H7 (cell line): Measurements from ENCODE around the gene CNKSR3. TPM values are rescaled to one million over a fixed set of nuclear protein-coding genes. Genes with fewer than 3 reads are reported as not detected.

Source experiments
- DNase-seq: peaks from one replicate; pipeline ENCODE4 v3.0.0; 2012
- H3K27me3 ChIP-seq: 2 replicates; pipeline ENCODE4 v1.6.0; 2011; ENCODE audit warnings: mild to moderate bottlenecking, low read length; ENCODE audit not compliant: control insufficient read depth, insufficient read depth
- H3K36me3 ChIP-seq: replicated peaks from 2 replicates; pipeline ENCODE4 v1.5.1; 2011; ENCODE audit warnings: low read length; ENCODE audit not compliant: control insufficient read depth, insufficient read depth
- H3K4me3 ChIP-seq: 2 replicates; pipeline ENCODE4 v1.5.1; 2011; ENCODE audit warnings: low read depth, mild to moderate bottlenecking, control low read depth, low read length, moderate library complexity; ENCODE audit not compliant: insufficient read depth
- total RNA-seq: library from RNA; depleted of rRNA; stranded (reverse); fragments of >200 nt; shearing (Covaris generic); gene quantifications from 2 replicates; pipeline ENCODE4 v1.2.3, GENCODE V29; 2014

The CNKSR3 gene
- total RNA-seq, 1 experiment from 2014 or later, result 8.8 TPM

GRCh38 chr6:154503658-154504057 is 6.8 kb downstream of the CNKSR3 start:
- DNase-seq, result no peak
- Histone ChIP-seq H3K27me3 (peaks cover 22% of the 10 kb centered on the region), H3K36me3 (no peaks in the 10 kb centered on the region), H3K4me3 (no peak overlapping the region)

DNA sequence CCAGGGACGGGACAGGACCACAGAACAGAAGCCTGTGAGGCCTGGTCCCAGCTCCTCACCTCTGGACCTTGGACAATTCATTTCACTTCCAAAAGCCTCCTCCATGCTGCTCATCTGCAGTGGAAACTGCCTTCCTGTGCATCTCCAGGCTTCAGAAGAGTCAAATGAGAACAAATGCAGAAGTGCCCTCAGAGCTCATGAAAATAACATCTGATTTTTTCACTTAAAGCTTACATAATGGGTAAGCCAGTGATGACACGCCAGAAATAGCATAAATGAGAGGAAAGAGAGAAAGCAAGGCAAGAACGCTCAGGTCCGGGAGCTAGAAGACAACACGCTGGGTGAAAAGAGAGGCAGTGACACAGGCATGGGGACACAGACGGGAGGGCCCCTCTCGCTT is 7.9 kb downstream of the CNKSR3 start:
- DNase-seq, result no peak
- Histone ChIP-seq H3K36me3 (no peaks in the 10 kb centered on the region), H3K4me3 (no peak overlapping the region), H3K27me3 (peaks cover 12% of the 10 kb centered on the region; the same call in 1 of the 2 replicates)

DNA sequence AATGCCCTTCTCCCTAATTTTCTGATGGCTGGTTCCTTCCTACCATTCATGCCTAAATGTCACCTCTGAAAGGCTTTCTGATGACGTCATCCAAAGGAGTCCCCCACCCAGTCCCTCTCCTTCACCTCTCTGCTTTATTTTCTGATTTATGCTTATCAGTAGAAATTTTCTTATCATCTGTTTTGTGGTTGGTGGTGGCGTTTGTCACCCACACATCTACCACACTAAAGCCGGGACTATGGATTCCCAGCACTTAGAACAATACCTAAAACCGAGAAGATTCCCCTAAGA is 9.0 kb downstream of the CNKSR3 start:
- Histone ChIP-seq H3K36me3 (no peaks in the 10 kb centered on the region), H3K27me3 (peaks cover 9% of the 10 kb centered on the region; the same call in 1 of the 2 replicates), H3K4me3 (no peak overlapping the region)
- DNase-seq, result no peak

- peak; percentile 57 for DNase-seq
- H3K27me3 ChIP-seq, result peaks cover 9% of the 10 kb centered on the region; the same call in 1 of the 2 replicates
Observed at GRCh38 chr6:154500769-154501577, 9.5 kb downstream of the CNKSR3 start.

GRCh38 chr6:154499855-154500589 is 10.5 kb downstream of the CNKSR3 start:
- no peak for DNase-seq
- H3K27me3 ChIP-seq, result peaks cover 7% of the 10 kb centered on the region; the same call in 1 of the 2 replicates
- no peak overlapping the region for H3K4me3 ChIP-seq
- no peaks in the 10 kb centered on the region for H3K36me3 ChIP-seq

More at GRCh38 chr6:154500769-154501577, 9.5 kb downstream of the CNKSR3 start:
- Histone ChIP-seq H3K4me3 (no peak overlapping the region), H3K36me3 (no peaks in the 10 kb centered on the region)

- Histone ChIP-seq H3K4me3 (no peak overlapping the region), H3K27me3 (no peaks in the 10 kb centered on the region), H3K36me3 (no peaks in the 10 kb centered on the region)
- DNase-seq, result no peak
Observed at GRCh38 chr6:154498340-154498934, 12.0 kb downstream of the CNKSR3 start.

- DNase-seq, result no peak
- Histone ChIP-seq H3K27me3 (no peaks in the 10 kb centered on the region), H3K36me3 (no peaks in the 10 kb centered on the region), H3K4me3 (no peak overlapping the region)
Observed at GRCh38 chr6:154496793-154497517, 13.5 kb downstream of the CNKSR3 start.

GRCh38 chr6:154496186-154496585 is 14.3 kb downstream of the CNKSR3 start:
- no peak overlapping the region for H3K4me3 ChIP-seq

DNA sequence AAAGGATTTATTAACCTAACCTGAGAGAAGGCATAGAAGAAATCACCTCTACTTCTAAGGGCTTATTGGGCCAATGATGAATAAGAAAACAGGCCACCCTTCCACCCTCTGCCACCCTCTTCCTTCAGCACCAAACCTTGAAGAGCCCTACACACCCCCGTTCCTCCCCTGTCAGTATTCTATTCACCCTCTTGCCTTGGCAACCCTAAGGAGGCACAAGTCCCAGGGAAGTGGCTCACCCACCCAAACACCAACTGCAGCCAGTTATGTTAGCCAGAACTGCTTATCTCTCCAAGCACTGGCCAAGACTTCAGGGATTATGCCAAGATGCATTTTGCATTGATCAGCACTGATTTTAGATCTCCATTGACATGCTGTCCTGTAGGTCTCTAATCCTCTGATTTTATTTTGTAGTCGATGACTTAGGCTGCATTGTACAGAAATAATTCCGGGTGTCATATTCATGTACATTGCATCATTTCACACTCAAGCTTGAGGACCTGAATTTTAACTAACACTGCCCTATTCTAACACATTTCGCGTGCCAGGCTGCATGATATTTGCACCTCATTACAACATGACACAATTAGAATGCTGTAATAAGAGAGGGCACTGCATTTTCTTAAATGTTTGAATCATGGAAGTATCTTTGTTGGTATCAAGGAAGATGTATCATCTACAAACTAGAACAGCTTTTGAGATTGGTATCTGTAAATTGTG is 15.7 kb downstream of the CNKSR3 start:
- DNase-seq, result no peak
- Histone ChIP-seq H3K4me3 (no peak overlapping the region), H3K36me3 (no peaks in the 10 kb centered on the region), H3K27me3 (no peaks in the 10 kb centered on the region)

More at GRCh38 chr6:154496186-154496585, 14.3 kb downstream of the CNKSR3 start:
- no peaks in the 10 kb centered on the region for H3K27me3 ChIP-seq
- H3K36me3 ChIP-seq, result no peaks in the 10 kb centered on the region
- DNase-seq, result no peak

GRCh38 chr6:154491567-154492470 is 18.7 kb downstream of the CNKSR3 start:
- DNase-seq, result no peak
- no peak overlapping the region for H3K4me3 ChIP-seq
- H3K36me3 ChIP-seq, result no peaks in the 10 kb centered on the region
- no peaks in the 10 kb centered on the region for H3K27me3 ChIP-seq

GRCh38 chr6:154489822-154490221 is 20.7 kb downstream of the CNKSR3 start:
- no peaks in the 10 kb centered on the region for H3K27me3 ChIP-seq
- no peak overlapping the region for H3K4me3 ChIP-seq

GRCh38 chr6:154488802-154489437 is 21.6 kb downstream of the CNKSR3 start:
- no peaks in the 10 kb centered on the region for H3K27me3 ChIP-seq
- no peaks in the 10 kb centered on the region for H3K36me3 ChIP-seq
- H3K4me3 ChIP-seq, result no peak overlapping the region
- no peak for DNase-seq

More at GRCh38 chr6:154489822-154490221, 20.7 kb downstream of the CNKSR3 start:
- no peaks in the 10 kb centered on the region for H3K36me3 ChIP-seq
- no peak for DNase-seq

DNA sequence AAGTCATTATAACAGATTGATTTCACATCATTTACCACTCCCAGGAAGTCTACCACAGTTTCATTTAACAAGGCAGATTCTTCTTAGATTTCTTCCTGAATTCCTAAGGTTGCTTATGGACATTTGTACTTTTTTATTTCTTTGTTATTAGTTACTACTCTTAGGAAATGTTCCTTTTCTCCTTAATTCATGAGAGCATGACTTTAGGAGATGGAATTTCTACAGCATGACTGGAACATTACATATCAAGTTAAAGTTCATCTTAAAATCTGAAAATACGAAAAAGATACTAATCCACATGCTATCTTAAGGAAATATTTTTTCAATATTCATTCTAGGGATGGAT is 22.3 kb downstream of the CNKSR3 start:
- no peak overlapping the region for H3K4me3 ChIP-seq
- no peak for DNase-seq
- no peaks in the 10 kb centered on the region for H3K36me3 ChIP-seq
- no peaks in the 10 kb centered on the region for H3K27me3 ChIP-seq
